Neural progenitor cell (in vitro differentiated cells): Measurements from ENCODE around the gene NOM1. TPM values are rescaled to one million over a fixed set of nuclear protein-coding genes. Genes with fewer than 3 reads are reported as not detected.
"Not testable (repeated sequence)": the region's sequence is repeated elsewhere in the genome, so short reads cannot be mapped to it uniquely, and the experiment has no call there.

ENCODE experiments used
- DNase-seq: peaks from one replicate; pipeline ENCODE4 v3.0.0-alpha.2; 2016; ENCODE audit warnings: low spot score
- H2AFZ ChIP-seq: fragments of 200-600 bp; sonication (generic); replicated peaks from 2 replicates; pipeline ENCODE4 v1.6.1; 2016; ENCODE audit warnings: antibody characterized with exemption
- H3F3A ChIP-seq: fragments of 200-600 bp; sonication (generic); 2 replicates; pipeline ENCODE4 v1.6.1; 2016; ENCODE audit warnings: antibody characterized with exemption, low read depth
- H3K27ac ChIP-seq: fragments of 200-600 bp; sonication (generic); 2 replicates; pipeline ENCODE4 v1.5.1; 2016; ENCODE audit warnings: mild to moderate bottlenecking
- H3K27me3 ChIP-seq: fragments of 200-600 bp; sonication (generic); 2 replicates; pipeline ENCODE4 v1.6.1; 2016; ENCODE audit warnings: mild to moderate bottlenecking, moderate library complexity
- H3K36me3 ChIP-seq: fragments of 200-600 bp; sonication (generic); 2 replicates; pipeline ENCODE4 v1.5.1; 2016
- H3K4me1 ChIP-seq: fragments of 200-600 bp; sonication (generic); 2 replicates; pipeline ENCODE4 v1.6.1; 2016; ENCODE audit warnings: mixed run types
- H3K4me2 ChIP-seq: fragments of 200-600 bp; sonication (generic); 2 replicates; pipeline ENCODE4 v1.6.1; 2016
- H3K4me3 ChIP-seq: fragments of 200-600 bp; sonication (generic); 2 replicates; pipeline ENCODE4 v1.5.1; 2016
- H3K79me2 ChIP-seq: fragments of 200-600 bp; sonication (generic); 2 replicates; pipeline ENCODE4 v1.6.1; 2016; ENCODE audit warnings: low read depth
- H3K9ac ChIP-seq: fragments of 200-600 bp; sonication (generic); 2 replicates; pipeline ENCODE4 v1.6.1; 2016
- H3K9me3 ChIP-seq: fragments of 200-600 bp; sonication (generic); 2 replicates; pipeline ENCODE4 v1.5.1; 2016; ENCODE audit warnings: low read depth
- H4K20me1 ChIP-seq: fragments of 200-600 bp; sonication (generic); 2 replicates; pipeline ENCODE4 v1.6.1; 2016; ENCODE audit warnings: low read depth
- H3K27ac Mint-ChIP-seq: 3 replicates; pipeline ENCODE4 v1.8.0; 2021; ENCODE audit warnings: mixed read lengths
- H3K27me3 Mint-ChIP-seq: 2 replicates; pipeline ENCODE4 v1.8.0; 2022; ENCODE audit warnings: low read depth, mild to moderate bottlenecking, inconsistent platforms, moderate library complexity, mixed read lengths; ENCODE audit not compliant: insufficient read depth
- H3K36me3 Mint-ChIP-seq: 3 replicates; pipeline ENCODE4 v1.8.0; 2021; ENCODE audit warnings: mixed read lengths
- H3K4me1 Mint-ChIP-seq: 3 replicates; pipeline ENCODE4 v1.8.0; 2021; ENCODE audit warnings: mixed read lengths
- H3K4me3 Mint-ChIP-seq: 3 replicates; pipeline ENCODE4 v1.8.0; 2021; ENCODE audit warnings: mild to moderate bottlenecking, moderate library complexity, mixed read lengths
- H3K9me3 Mint-ChIP-seq: 3 replicates; pipeline ENCODE4 v1.8.0; 2020; ENCODE audit warnings: mixed read lengths
- CTCF ChIP-seq: fragments of 200-600 bp; sonication (generic); IDR thresholded peaks from 2 replicates; pipeline ENCODE4 v1.5.1; 2017; ENCODE audit warnings: antibody characterized with exemption, mild to moderate bottlenecking
- EZH2 ChIP-seq: fragments of 200-600 bp; sonication (generic); IDR thresholded peaks from 2 replicates; pipeline ENCODE4 v1.6.1; 2017; ENCODE audit warnings: antibody characterized with exemption, mild to moderate bottlenecking, moderate library complexity
- EZH2phosphoT487 ChIP-seq: fragments of 200-600 bp; sonication (generic); IDR thresholded peaks from 2 replicates; pipeline ENCODE4 v1.6.1; 2017; ENCODE audit warnings: antibody characterized with exemption
- total RNA-seq: library from RNA; depleted of rRNA; stranded (reverse); fragments of >200 nt; gene quantifications from 2 replicates; pipeline ENCODE4 v1.2.3, GENCODE V29; 2015; ENCODE audit warnings: low replicate concordance

The NOM1 gene
- total RNA-seq, 1 donor from 2014 or later, result 10.9 TPM

DNA sequence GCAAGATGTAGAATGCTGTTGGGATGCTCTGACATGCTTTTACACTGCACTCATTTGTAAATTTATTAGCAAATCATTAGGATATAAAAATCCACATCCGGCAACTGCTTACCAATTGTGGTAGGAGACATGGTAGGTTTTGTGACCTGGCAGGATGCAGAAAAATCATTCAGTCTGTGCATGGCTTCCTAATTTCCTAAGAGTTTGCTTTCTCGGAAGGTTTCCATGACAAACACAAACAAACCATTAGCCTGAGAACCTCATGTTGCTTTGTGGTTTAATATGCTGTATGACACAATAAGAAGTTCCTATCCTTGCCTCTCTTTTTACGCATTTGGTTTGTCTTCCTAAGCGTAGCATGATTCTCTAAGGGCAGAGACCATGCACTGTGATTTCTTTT lies 41.9 kb upstream of the NOM1 start:
- no peak overlapping the region for H2AFZ ChIP-seq
- no peaks in the 10 kb centered on the region for H3K9me3 ChIP-seq
- H3K79me2 ChIP-seq, result no peaks in the 10 kb centered on the region
- H3K27ac Mint-ChIP-seq, result no peak overlapping the region
- no peaks in the 10 kb centered on the region for H3K36me3 ChIP-seq
- no peaks in the 10 kb centered on the region for H3K27me3 ChIP-seq
- H3K36me3 Mint-ChIP-seq, result no peaks in the 10 kb centered on the region
- DNase-seq, result no peak
- H3K9me3 Mint-ChIP-seq, result peaks cover 4% of the 10 kb centered on the region
- H3K4me3 ChIP-seq, result no peak overlapping the region
- H3K27me3 Mint-ChIP-seq, result peaks cover 4% of the 10 kb centered on the region
- no peak overlapping the region for H3K4me3 Mint-ChIP-seq
- no peak overlapping the region for H3K27ac ChIP-seq
- H4K20me1 ChIP-seq, result no peaks in the 10 kb centered on the region
- TF ChIP-seq EZH2 (no peak), CTCF (no peak), EZH2phosphoT487 (no peak)
- H3K4me1 Mint-ChIP-seq, result no peaks in the 10 kb centered on the region
- no peaks in the 10 kb centered on the region for H3F3A ChIP-seq
- no peak overlapping the region for H3K4me2 ChIP-seq
- H3K9ac ChIP-seq, result no peak overlapping the region
- no peaks in the 10 kb centered on the region for H3K4me1 ChIP-seq

GRCh38 chr7:156909574-156910252 lies 39.8 kb upstream of the NOM1 start:
- H3K4me3 Mint-ChIP-seq, H3K79me2 ChIP-seq, H4K20me1 ChIP-seq, H3K27me3 ChIP-seq, H3K9me3 ChIP-seq, H3K4me1 Mint-ChIP-seq, DNase-seq, H3K9ac ChIP-seq, H2AFZ ChIP-seq, H3K27ac ChIP-seq, H3F3A ChIP-seq, H3K36me3 Mint-ChIP-seq, H3K36me3 ChIP-seq, H3K4me1 ChIP-seq, H3K9me3 Mint-ChIP-seq, H3K4me2 ChIP-seq, H3K27ac Mint-ChIP-seq, H3K27me3 Mint-ChIP-seq, H3K4me3 ChIP-seq: not testable (repeated sequence)

- Histone ChIP-seq H3K36me3 (no peaks in the 10 kb centered on the region), H3F3A (no peaks in the 10 kb centered on the region), H3K9ac (no peak overlapping the region), H3K27ac (no peak overlapping the region), H3K4me1 (no peaks in the 10 kb centered on the region), H3K9me3 (no peaks in the 10 kb centered on the region), H2AFZ (no peak overlapping the region), H3K4me2 (no peak overlapping the region), H3K27me3 (no peaks in the 10 kb centered on the region), H3K79me2 (no peaks in the 10 kb centered on the region), H4K20me1 (no peaks in the 10 kb centered on the region), H3K4me3 (no peak overlapping the region)
- peaks cover 3% of the 10 kb centered on the region for H3K9me3 Mint-ChIP-seq
- H3K27ac Mint-ChIP-seq, result no peak overlapping the region
- no peak for TF ChIP-seq CTCF
- no peak for TF ChIP-seq EZH2phosphoT487
- TF ChIP-seq EZH2, result no peak
- no peaks in the 10 kb centered on the region for H3K27me3 Mint-ChIP-seq
- DNase-seq, result no peak
- no peaks in the 10 kb centered on the region for H3K4me1 Mint-ChIP-seq
- no peak overlapping the region for H3K4me3 Mint-ChIP-seq
- no peaks in the 10 kb centered on the region for H3K36me3 Mint-ChIP-seq
Measured at GRCh38 chr7:156918635-156919034, 30.9 kb upstream of the NOM1 start.

- Histone ChIP-seq H3K36me3 (no peaks in the 10 kb centered on the region), H3K79me2 (no peaks in the 10 kb centered on the region), H3K9me3 (no peaks in the 10 kb centered on the region), H3K4me1 (no peaks in the 10 kb centered on the region), H3K27me3 (no peaks in the 10 kb centered on the region), H3F3A (no peaks in the 10 kb centered on the region), H4K20me1 (no peaks in the 10 kb centered on the region), H2AFZ (no peak overlapping the region), H3K4me2 (no peak overlapping the region), H3K9ac (no peak overlapping the region), H3K27ac (no peak overlapping the region), H3K4me3 (no peak overlapping the region)
- Mint-ChIP-seq H3K27ac (no peak overlapping the region), H3K4me3 (no peak overlapping the region), H3K36me3 (no peaks in the 10 kb centered on the region), H3K27me3 (peaks cover 4% of the 10 kb centered on the region), H3K4me1 (no peaks in the 10 kb centered on the region), H3K9me3 (peaks cover 3% of the 10 kb centered on the region)
- no peak for DNase-seq
- TF ChIP-seq EZH2, result no peak
- TF ChIP-seq EZH2phosphoT487, result no peak
- no peak for TF ChIP-seq CTCF
Measured at GRCh38 chr7:156919132-156919713, 30.3 kb upstream of the NOM1 start.
